ENCODE results near the gene LPIN3.

DNA sequence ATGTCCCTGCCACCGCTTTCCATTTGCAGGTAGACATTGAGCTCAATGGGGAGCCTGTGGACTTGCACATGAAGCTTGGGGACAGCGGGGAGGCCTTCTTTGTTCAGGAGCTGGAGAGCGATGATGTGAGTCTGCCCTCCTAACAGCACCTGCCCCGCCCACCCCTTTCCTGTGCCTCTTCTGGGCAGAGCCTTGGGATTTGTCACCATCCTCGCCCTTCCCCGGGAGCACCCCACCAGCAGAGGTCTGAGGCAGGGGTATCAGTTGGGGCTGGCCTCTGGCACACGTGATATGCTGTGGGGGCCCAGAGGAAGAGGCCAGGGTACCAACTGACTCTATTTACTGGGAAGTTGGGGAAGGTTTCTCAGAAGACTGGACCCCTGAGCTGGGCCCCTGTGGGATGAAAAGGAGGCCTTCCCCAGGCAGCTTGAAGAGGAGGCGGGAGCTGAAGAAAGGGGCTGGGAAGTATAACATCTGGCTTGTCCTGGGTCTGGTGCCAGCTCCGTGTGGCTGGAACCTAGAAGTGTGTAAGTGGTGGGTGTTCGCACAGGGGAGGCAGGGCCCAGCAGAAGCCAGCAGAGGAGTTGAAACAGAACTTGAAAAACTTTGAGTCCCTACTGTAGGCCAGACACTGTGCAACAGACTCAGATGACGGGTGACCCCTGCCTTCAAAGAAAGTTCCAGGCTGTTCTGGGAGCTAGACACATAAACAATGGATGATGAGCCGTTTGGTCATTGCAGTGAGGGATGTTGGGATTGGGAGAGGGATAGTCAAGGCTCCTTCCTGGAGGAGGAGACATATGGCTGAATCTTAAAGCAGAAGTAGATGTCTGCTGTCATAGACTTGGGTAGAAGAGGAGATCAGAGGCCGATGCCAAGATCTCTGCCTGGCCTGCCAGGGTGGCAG, 7.2 kb downstream of the LPIN3 start:
- TF ChIP-seq, protein P1, sequence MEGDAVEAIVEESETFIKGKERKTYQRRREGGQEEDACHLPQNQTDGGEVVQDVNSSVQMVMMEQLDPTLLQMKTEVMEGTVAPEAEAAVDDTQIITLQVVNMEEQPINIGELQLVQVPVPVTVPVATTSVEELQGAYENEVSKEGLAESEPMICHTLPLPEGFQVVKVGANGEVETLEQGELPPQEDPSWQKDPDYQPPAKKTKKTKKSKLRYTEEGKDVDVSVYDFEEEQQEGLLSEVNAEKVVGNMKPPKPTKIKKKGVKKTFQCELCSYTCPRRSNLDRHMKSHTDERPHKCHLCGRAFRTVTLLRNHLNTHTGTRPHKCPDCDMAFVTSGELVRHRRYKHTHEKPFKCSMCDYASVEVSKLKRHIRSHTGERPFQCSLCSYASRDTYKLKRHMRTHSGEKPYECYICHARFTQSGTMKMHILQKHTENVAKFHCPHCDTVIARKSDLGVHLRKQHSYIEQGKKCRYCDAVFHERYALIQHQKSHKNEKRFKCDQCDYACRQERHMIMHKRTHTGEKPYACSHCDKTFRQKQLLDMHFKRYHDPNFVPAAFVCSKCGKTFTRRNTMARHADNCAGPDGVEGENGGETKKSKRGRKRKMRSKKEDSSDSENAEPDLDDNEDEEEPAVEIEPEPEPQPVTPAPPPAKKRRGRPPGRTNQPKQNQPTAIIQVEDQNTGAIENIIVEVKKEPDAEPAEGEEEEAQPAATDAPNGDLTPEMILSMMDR (conservative IDR thresholded peaks at IDR 0.05): no peak
- no peak for TF ChIP-seq ZFX (IDR thresholded peaks at IDR 0.05)
